GM19025 (cell line): Measurements from ENCODE around the gene COMMD2.

Experiments
- ATAC-seq: cut with Tn5 transposase; IDR thresholded peaks from one replicate; pipeline ENCODE4 v1.9.1; 2021; ENCODE audit warnings: mild to moderate bottlenecking, low read depth, moderate library complexity; ENCODE audit not compliant: unreplicated experiment

The COMMD2 gene

GRCh38 chr3:149706905-149707304 is 45.4 kb downstream of the COMMD2 start:
- ATAC-seq: no peak

DNA sequence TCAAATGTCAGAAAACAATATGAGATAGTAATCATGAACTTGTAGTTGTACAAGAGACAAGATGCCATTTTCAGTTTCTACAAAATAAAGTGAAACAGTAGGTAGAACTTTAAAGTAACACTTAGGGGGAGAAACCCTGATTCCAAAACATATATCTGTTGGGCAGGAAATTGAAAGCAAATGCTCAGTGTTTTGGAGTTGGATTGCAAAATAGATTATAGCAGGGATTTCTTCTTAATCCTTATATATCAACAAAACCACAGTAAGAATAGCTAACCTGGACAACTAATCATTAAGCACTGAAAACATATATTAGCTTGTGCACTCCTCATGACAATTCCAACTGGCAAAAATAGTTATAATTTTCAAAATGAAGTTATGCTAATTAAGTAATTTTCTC is 46.9 kb downstream of the COMMD2 start:
- ATAC-seq: no peak

DNA sequence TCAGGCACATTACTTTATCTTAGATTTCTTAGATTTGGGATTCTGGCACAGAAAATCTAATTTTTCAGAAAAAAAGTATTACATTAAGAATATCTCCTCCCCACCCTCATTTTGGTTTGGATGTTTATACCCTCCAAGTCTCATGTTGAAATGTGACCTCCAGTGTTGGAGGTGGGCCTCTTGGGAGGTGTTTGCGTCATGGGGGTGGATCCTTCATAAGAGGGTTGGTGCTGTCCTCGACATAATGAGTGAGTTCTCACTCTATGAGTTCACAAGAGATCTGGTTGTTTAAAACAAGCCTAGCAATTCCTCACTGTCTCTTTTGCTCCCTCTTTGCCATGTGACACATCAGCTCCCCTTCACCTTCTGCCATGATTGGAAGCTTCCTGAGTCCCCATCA is 48.8 kb downstream of the COMMD2 start:
- ATAC-seq: no peak

DNA sequence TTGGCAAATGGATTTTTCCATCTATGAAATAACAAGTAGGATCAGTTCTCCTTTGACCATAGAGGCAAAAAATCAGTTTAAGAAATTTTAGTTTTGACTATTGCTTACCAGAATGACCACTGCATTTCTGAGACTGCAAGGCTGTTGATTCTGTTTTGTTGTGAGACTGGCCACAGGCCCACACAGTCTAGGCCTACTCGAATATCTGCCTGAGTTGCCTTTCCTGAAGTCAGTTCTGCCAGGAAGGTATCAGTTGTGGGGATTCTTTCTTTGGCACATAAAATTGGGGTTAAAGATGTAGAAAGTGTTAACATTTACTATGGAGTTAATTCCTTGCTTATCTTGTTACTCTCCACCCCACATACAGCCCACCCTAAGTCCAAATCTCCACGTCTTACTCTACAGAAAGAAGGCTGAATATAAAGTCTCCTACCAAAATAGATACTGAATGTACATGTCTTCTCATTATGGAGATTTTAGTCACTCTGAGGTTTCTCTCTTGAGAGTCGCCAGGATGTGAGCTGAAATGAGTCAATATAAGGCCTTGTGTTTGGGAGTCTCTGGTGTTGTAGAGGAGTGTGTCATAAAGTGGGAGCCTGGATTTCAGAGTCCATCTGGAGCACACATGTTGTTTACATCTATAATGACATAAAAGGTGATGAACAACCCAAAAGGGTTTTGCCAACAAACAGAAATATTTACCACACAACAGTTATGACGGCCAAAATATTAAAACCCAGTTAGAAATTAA is 49.4 kb downstream of the COMMD2 start:
- ATAC-seq: no peak

DNA sequence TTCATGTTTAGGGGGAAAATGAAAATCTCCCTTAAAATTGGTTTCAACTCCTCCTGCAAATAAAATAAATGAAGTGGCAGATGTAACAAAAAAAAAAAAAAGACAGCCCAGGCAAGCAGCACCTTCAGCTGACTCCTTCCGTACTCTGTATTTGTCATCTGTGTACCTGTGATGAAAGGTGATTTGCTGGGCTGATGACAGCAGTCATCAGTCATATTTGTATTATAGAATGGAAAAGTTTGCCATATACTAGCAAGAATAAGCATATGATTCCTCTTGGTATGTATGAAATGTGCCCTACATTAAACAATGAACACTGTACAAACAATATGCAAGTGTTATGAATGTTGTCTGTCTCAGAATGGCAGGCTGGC is 50.3 kb downstream of the COMMD2 start:
- ATAC-seq: no peak

GRCh38 chr3:149701206-149701976 is 50.9 kb downstream of the COMMD2 start:
- no peak for ATAC-seq
